HL-60 (cell line): Measurements from ENCODE around the gene DOCK7.

Experiments used
- POLR2AphosphoS5 ChIP-seq: IDR thresholded peaks from 2 replicates; pipeline ENCODE4 v1.6.1; 2012; ENCODE audit warnings: low read depth
- SPI1 ChIP-seq: IDR thresholded peaks from 2 replicates; pipeline ENCODE4 v1.6.1; 2012; ENCODE audit warnings: low read depth, mild to moderate bottlenecking, borderline replicate concordance
- TF ChIP-seq, protein P1 (sequence below): IDR thresholded peaks from one replicate; pipeline ENCODE4 v1.5.1; 2011; ENCODE audit warnings: low read length, control low read depth, inconsistent platforms; ENCODE audit not compliant: insufficient read depth
- TF ChIP-seq, protein P2 (sequence below): IDR thresholded peaks from 2 replicates; pipeline ENCODE4 v1.6.1; 2012; ENCODE audit warnings: low read depth; ENCODE audit not compliant: insufficient replicate concordance

DNA sequence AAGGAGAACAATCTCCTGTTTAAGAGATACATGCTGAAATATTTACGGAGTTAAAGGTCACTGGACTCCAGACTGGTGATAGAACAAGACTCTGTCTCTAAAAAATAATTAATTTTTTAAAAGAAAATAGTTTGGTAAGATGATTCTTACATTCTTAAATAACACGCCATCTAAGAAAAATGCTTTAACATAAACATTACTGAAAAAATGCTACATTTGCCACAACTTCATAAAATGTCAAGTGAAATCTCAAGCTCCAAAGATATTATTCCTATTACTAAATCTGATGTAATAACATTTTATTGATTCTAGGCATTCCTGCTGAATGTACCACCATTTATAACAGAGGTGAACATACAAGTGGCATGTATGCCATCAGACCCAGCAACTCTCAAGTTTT is 86.7 kb downstream of the DOCK7 start:
- TF ChIP-seq, protein P1, sequence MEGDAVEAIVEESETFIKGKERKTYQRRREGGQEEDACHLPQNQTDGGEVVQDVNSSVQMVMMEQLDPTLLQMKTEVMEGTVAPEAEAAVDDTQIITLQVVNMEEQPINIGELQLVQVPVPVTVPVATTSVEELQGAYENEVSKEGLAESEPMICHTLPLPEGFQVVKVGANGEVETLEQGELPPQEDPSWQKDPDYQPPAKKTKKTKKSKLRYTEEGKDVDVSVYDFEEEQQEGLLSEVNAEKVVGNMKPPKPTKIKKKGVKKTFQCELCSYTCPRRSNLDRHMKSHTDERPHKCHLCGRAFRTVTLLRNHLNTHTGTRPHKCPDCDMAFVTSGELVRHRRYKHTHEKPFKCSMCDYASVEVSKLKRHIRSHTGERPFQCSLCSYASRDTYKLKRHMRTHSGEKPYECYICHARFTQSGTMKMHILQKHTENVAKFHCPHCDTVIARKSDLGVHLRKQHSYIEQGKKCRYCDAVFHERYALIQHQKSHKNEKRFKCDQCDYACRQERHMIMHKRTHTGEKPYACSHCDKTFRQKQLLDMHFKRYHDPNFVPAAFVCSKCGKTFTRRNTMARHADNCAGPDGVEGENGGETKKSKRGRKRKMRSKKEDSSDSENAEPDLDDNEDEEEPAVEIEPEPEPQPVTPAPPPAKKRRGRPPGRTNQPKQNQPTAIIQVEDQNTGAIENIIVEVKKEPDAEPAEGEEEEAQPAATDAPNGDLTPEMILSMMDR, result no peak
- TF ChIP-seq POLR2AphosphoS5 (no peak), SPI1 (no peak)
- TF ChIP-seq, protein P2, sequence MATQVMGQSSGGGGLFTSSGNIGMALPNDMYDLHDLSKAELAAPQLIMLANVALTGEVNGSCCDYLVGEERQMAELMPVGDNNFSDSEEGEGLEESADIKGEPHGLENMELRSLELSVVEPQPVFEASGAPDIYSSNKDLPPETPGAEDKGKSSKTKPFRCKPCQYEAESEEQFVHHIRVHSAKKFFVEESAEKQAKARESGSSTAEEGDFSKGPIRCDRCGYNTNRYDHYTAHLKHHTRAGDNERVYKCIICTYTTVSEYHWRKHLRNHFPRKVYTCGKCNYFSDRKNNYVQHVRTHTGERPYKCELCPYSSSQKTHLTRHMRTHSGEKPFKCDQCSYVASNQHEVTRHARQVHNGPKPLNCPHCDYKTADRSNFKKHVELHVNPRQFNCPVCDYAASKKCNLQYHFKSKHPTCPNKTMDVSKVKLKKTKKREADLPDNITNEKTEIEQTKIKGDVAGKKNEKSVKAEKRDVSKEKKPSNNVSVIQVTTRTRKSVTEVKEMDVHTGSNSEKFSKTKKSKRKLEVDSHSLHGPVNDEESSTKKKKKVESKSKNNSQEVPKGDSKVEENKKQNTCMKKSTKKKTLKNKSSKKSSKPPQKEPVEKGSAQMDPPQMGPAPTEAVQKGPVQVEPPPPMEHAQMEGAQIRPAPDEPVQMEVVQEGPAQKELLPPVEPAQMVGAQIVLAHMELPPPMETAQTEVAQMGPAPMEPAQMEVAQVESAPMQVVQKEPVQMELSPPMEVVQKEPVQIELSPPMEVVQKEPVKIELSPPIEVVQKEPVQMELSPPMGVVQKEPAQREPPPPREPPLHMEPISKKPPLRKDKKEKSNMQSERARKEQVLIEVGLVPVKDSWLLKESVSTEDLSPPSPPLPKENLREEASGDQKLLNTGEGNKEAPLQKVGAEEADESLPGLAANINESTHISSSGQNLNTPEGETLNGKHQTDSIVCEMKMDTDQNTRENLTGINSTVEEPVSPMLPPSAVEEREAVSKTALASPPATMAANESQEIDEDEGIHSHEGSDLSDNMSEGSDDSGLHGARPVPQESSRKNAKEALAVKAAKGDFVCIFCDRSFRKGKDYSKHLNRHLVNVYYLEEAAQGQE, result no peak
